ENCODE results near the gene GABRB3. TPM values are rescaled to one million over a fixed set of nuclear protein-coding genes. Genes with fewer than 3 reads are reported as not detected.

Gene GABRB3
- total RNA-seq, 1 donor from 2014 or later: not detected

- intact Hi-C loops (cut with micrococcal nuclease): no loop called here
- no peaks in the 10 kb centered on the region for H3K4me1 Mint-ChIP-seq (ENCODE audit: low read depth)
- H3K9me3 Mint-ChIP-seq: peaks cover 57% of the 10 kb centered on the region
- H3K4me3 Mint-ChIP-seq: no peak overlapping the region
- H3K36me3 Mint-ChIP-seq (ENCODE audit: low read depth): no peaks in the 10 kb centered on the region
- H3K27ac Mint-ChIP-seq: no peak overlapping the region
- H3K27me3 Mint-ChIP-seq (ENCODE audit: insufficient read depth): no peaks in the 10 kb centered on the region
- no peak for DNase-seq (ENCODE audit: low spot score)
These were observed 191.9 kb downstream of the GABRB3 start for GRCh38 chr15:26580943-26581342.

GRCh38 chr15:26572602-26573350 is 200.1 kb downstream of the GABRB3 start:
- no peak overlapping the region for H3K4me3 Mint-ChIP-seq
- H3K27me3 Mint-ChIP-seq (ENCODE audit: insufficient read depth): no peaks in the 10 kb centered on the region
- H3K9me3 Mint-ChIP-seq: peaks cover 14% of the 10 kb centered on the region
- H3K27ac Mint-ChIP-seq: no peak overlapping the region
- DNase-seq (ENCODE audit: low spot score): no peak
- intact Hi-C loops (cut with micrococcal nuclease): no loop called here
- H3K36me3 Mint-ChIP-seq (ENCODE audit: low read depth): no peaks in the 10 kb centered on the region
- H3K4me1 Mint-ChIP-seq (ENCODE audit: low read depth): no peaks in the 10 kb centered on the region

- H3K36me3 Mint-ChIP-seq (ENCODE audit: low read depth): no peaks in the 10 kb centered on the region
- no peak overlapping the region for H3K27ac Mint-ChIP-seq
- H3K27me3 Mint-ChIP-seq (ENCODE audit: insufficient read depth): no peaks in the 10 kb centered on the region
- H3K4me1 Mint-ChIP-seq (ENCODE audit: low read depth): no peaks in the 10 kb centered on the region
- intact Hi-C loops (cut with micrococcal nuclease): no loop called here
- peaks cover 18% of the 10 kb centered on the region for H3K9me3 Mint-ChIP-seq
- DNase-seq (ENCODE audit: low spot score): no peak
- no peak overlapping the region for H3K4me3 Mint-ChIP-seq
These were observed 201.5 kb downstream of the GABRB3 start for GRCh38 chr15:26571346-26571745.

- H3K4me1 Mint-ChIP-seq (ENCODE audit: low read depth): no peaks in the 10 kb centered on the region
- no peak for DNase-seq (ENCODE audit: low spot score)
- intact Hi-C loops (cut with micrococcal nuclease): no loop called here
- H3K36me3 Mint-ChIP-seq (ENCODE audit: low read depth): no peaks in the 10 kb centered on the region
- H3K9me3 Mint-ChIP-seq: peaks cover 28% of the 10 kb centered on the region
- no peaks in the 10 kb centered on the region for H3K27me3 Mint-ChIP-seq (ENCODE audit: insufficient read depth)
- H3K27ac Mint-ChIP-seq: no peak overlapping the region
- H3K4me3 Mint-ChIP-seq: no peak overlapping the region
These were observed 207.3 kb downstream of the GABRB3 start for GRCh38 chr15:26565542-26565941.

- Mint-ChIP-seq H3K27ac (no peak overlapping the region), H3K4me1 (ENCODE audit: low read depth) (no peaks in the 10 kb centered on the region), H3K9me3 (peaks cover 38% of the 10 kb centered on the region), H3K27me3 (ENCODE audit: insufficient read depth) (no peaks in the 10 kb centered on the region), H3K4me3 (no peak overlapping the region), H3K36me3 (ENCODE audit: low read depth) (no peaks in the 10 kb centered on the region)
- DNase-seq (ENCODE audit: low spot score): no peak
- intact Hi-C loops (cut with micrococcal nuclease): no loop called here
These were observed 208.5 kb downstream of the GABRB3 start for GRCh38 chr15:26564361-26564760.

- H3K4me3 Mint-ChIP-seq: no peak overlapping the region
- no peaks in the 10 kb centered on the region for H3K4me1 Mint-ChIP-seq (ENCODE audit: low read depth)
- H3K27me3 Mint-ChIP-seq (ENCODE audit: insufficient read depth): no peaks in the 10 kb centered on the region
- H3K9me3 Mint-ChIP-seq: peaks cover 33% of the 10 kb centered on the region
- intact Hi-C loops (cut with micrococcal nuclease): no loop called here
- H3K36me3 Mint-ChIP-seq (ENCODE audit: low read depth): no peaks in the 10 kb centered on the region
- H3K27ac Mint-ChIP-seq: no peak overlapping the region
- no peak for DNase-seq (ENCODE audit: low spot score)
These were observed 210.5 kb downstream of the GABRB3 start for GRCh38 chr15:26562336-26562735.

GRCh38 chr15:26561896-26562295 is 211.0 kb downstream of the GABRB3 start:
- no peak overlapping the region for H3K4me3 Mint-ChIP-seq
- intact Hi-C loops (cut with micrococcal nuclease): no loop called here
- H3K27me3 Mint-ChIP-seq (ENCODE audit: insufficient read depth): no peaks in the 10 kb centered on the region
- no peaks in the 10 kb centered on the region for H3K4me1 Mint-ChIP-seq (ENCODE audit: low read depth)
- H3K27ac Mint-ChIP-seq: no peak overlapping the region
- no peak for DNase-seq (ENCODE audit: low spot score)
- no peaks in the 10 kb centered on the region for H3K36me3 Mint-ChIP-seq (ENCODE audit: low read depth)
- H3K9me3 Mint-ChIP-seq: peaks cover 31% of the 10 kb centered on the region

GRCh38 chr15:26561130-26561529 is 211.7 kb downstream of the GABRB3 start:
- Mint-ChIP-seq H3K36me3 (ENCODE audit: low read depth) (no peaks in the 10 kb centered on the region), H3K27me3 (ENCODE audit: insufficient read depth) (no peaks in the 10 kb centered on the region), H3K9me3 (peaks cover 37% of the 10 kb centered on the region), H3K4me1 (ENCODE audit: low read depth) (no peaks in the 10 kb centered on the region), H3K4me3 (no peak overlapping the region), H3K27ac (no peak overlapping the region)
- intact Hi-C loops (cut with micrococcal nuclease): no loop called here
- DNase-seq (ENCODE audit: low spot score): no peak

GRCh38 chr15:26555898-26556297 is 217.0 kb downstream of the GABRB3 start:
- intact Hi-C loops (cut with micrococcal nuclease): loop anchor here (10.0 kb wide), 1 partner anchor 61 kb away; no protein-coding TSS in a partner anchor
- DNase-seq (ENCODE audit: low spot score): no peak
- no peaks in the 10 kb centered on the region for H3K36me3 Mint-ChIP-seq (ENCODE audit: low read depth)
- H3K4me1 Mint-ChIP-seq (ENCODE audit: low read depth): no peaks in the 10 kb centered on the region
- H3K4me3 Mint-ChIP-seq: no peak overlapping the region
- no peak overlapping the region for H3K27ac Mint-ChIP-seq
- no peaks in the 10 kb centered on the region for H3K27me3 Mint-ChIP-seq (ENCODE audit: insufficient read depth)
- peaks cover 40% of the 10 kb centered on the region for H3K9me3 Mint-ChIP-seq

GRCh38 chr15:26551473-26551872 is 221.4 kb downstream of the GABRB3 start:
- DNase-seq (ENCODE audit: low spot score): no peak
- no peak overlapping the region for H3K4me3 Mint-ChIP-seq
- intact Hi-C loops (cut with micrococcal nuclease): loop anchor here (10.0 kb wide), 1 partner anchor 57 kb away; no protein-coding TSS in a partner anchor
- peaks cover 48% of the 10 kb centered on the region for H3K9me3 Mint-ChIP-seq
- no peaks in the 10 kb centered on the region for H3K4me1 Mint-ChIP-seq (ENCODE audit: low read depth)
- no peaks in the 10 kb centered on the region for H3K36me3 Mint-ChIP-seq (ENCODE audit: low read depth)
- no peaks in the 10 kb centered on the region for H3K27me3 Mint-ChIP-seq (ENCODE audit: insufficient read depth)
- H3K27ac Mint-ChIP-seq: no peak overlapping the region

- intact Hi-C loops (cut with micrococcal nuclease): loop anchor here (10.0 kb wide), 1 partner anchor 56 kb away; no protein-coding TSS in a partner anchor
- no peak for DNase-seq (ENCODE audit: low spot score)
- Mint-ChIP-seq H3K9me3 (peaks cover 49% of the 10 kb centered on the region), H3K36me3 (ENCODE audit: low read depth) (no peaks in the 10 kb centered on the region), H3K27ac (no peak overlapping the region), H3K27me3 (ENCODE audit: insufficient read depth) (no peaks in the 10 kb centered on the region), H3K4me3 (no peak overlapping the region), H3K4me1 (ENCODE audit: low read depth) (no peaks in the 10 kb centered on the region)
These were observed 222.0 kb downstream of the GABRB3 start for GRCh38 chr15:26550880-26551279.

GRCh38 chr15:26537663-26538062 is 235.2 kb downstream of the GABRB3 start:
- no peaks in the 10 kb centered on the region for H3K4me1 Mint-ChIP-seq (ENCODE audit: low read depth)
- no peaks in the 10 kb centered on the region for H3K36me3 Mint-ChIP-seq (ENCODE audit: low read depth)
- no peak overlapping the region for H3K4me3 Mint-ChIP-seq
- no peak overlapping the region for H3K27ac Mint-ChIP-seq
- intact Hi-C loops (cut with micrococcal nuclease): no loop called here
- H3K27me3 Mint-ChIP-seq (ENCODE audit: insufficient read depth): no peaks in the 10 kb centered on the region
- H3K9me3 Mint-ChIP-seq: peaks cover 54% of the 10 kb centered on the region
- no peak for DNase-seq (ENCODE audit: low spot score)

- intact Hi-C loops (cut with micrococcal nuclease): no loop called here
- no peak overlapping the region for H3K27ac Mint-ChIP-seq
- no peaks in the 10 kb centered on the region for H3K27me3 Mint-ChIP-seq (ENCODE audit: insufficient read depth)
These were observed 241.4 kb downstream of the GABRB3 start for GRCh38 chr15:26531489-26531888.

GRCh38 chr15:26525096-26525495 is 247.8 kb downstream of the GABRB3 start:
- H3K9me3 Mint-ChIP-seq: peaks cover 28% of the 10 kb centered on the region
- no peak for DNase-seq (ENCODE audit: low spot score)
- no peak overlapping the region for H3K4me3 Mint-ChIP-seq
- no peaks in the 10 kb centered on the region for H3K27me3 Mint-ChIP-seq (ENCODE audit: insufficient read depth)
- H3K27ac Mint-ChIP-seq: no peak overlapping the region
- intact Hi-C loops (cut with micrococcal nuclease): no loop called here
- H3K36me3 Mint-ChIP-seq (ENCODE audit: low read depth): no peaks in the 10 kb centered on the region
- H3K4me1 Mint-ChIP-seq (ENCODE audit: low read depth): no peaks in the 10 kb centered on the region

More at GRCh38 chr15:26531489-26531888, 241.4 kb downstream of the GABRB3 start:
- Mint-ChIP-seq H3K36me3 (ENCODE audit: low read depth) (no peaks in the 10 kb centered on the region), H3K9me3 (peaks cover 49% of the 10 kb centered on the region), H3K4me1 (ENCODE audit: low read depth) (no peaks in the 10 kb centered on the region), H3K4me3 (no peak overlapping the region)
- no peak for DNase-seq (ENCODE audit: low spot score)
